K562 (cell line): ENCODE data around the gene ATRX. TPM values are rescaled to one million over a fixed set of nuclear protein-coding genes. Genes with fewer than 3 reads are reported as not detected.
A peak's percentile ranks its signal among the peaks of the same experiment; 100 is the strongest.

Source experiments
- ATF7 ChIP-seq: fragments of 450-650 bp; IDR thresholded peaks from 2 replicates; pipeline ENCODE4 v1.7.1; 2014; ENCODE audit warnings: mild to moderate bottlenecking, moderate library complexity
- C11orf30 ChIP-seq: fragments of 450-650 bp; IDR thresholded peaks from 2 replicates; pipeline ENCODE4 v1.6.1; 2016; ENCODE audit warnings: low read depth, mild to moderate bottlenecking
- CHD2 ChIP-seq: IDR thresholded peaks from 2 replicates; pipeline ENCODE4 v1.6.1; 2011; ENCODE audit warnings: low read depth, low read length
- E2F3 ChIP-seq: fragments of 250-450 bp; sonication (Bioruptor Pico); IDR thresholded peaks from 2 replicates; pipeline ENCODE4 v1.4.0; 2020; ENCODE audit warnings: mild to moderate bottlenecking
- GATAD2A ChIP-seq: fragments of 450-650 bp; IDR thresholded peaks from 2 replicates; pipeline ENCODE4 v1.6.1; 2017
- GATAD2B ChIP-seq: fragments of 450-650 bp; IDR thresholded peaks from 2 replicates; pipeline ENCODE4 v1.6.1; 2017; ENCODE audit warnings: mild to moderate bottlenecking, borderline replicate concordance
- KDM2B ChIP-seq: fragments of 250-450 bp; sonication (Bioruptor Pico); IDR thresholded peaks from 2 replicates; pipeline ENCODE4 v1.8.0; 2021; ENCODE audit warnings: mild to moderate bottlenecking, moderate library complexity
- KLF13 ChIP-seq: fragments of 450-650 bp; IDR thresholded peaks from 2 replicates; pipeline ENCODE4 v1.6.1; 2016; ENCODE audit warnings: missing genetic modification characterization, low read depth, mild to moderate bottlenecking, missing compliant biosample characterization, moderate library complexity, borderline replicate concordance
- NFXL1 ChIP-seq: fragments of 450-650 bp; formaldehyde crosslinking; IDR thresholded peaks from 2 replicates; pipeline ENCODE4 v1.4.0; 2021; ENCODE audit warnings: mild to moderate bottlenecking
- PCBP1 ChIP-seq: fragments of 200-400 bp; formaldehyde crosslinking; IDR thresholded peaks from 2 replicates; pipeline ENCODE4 v1.6.1; 2018; ENCODE audit warnings: mild to moderate bottlenecking, low read depth, low read length; ENCODE audit not compliant: poor library complexity, severe bottlenecking
- PHF20 ChIP-seq: fragments of 450-650 bp; IDR thresholded peaks from 2 replicates; pipeline ENCODE4 v1.6.1; 2018; ENCODE audit not compliant: partially characterized antibody
- POLR2G ChIP-seq: fragments of 200-400 bp; formaldehyde crosslinking; IDR thresholded peaks from 2 replicates; pipeline ENCODE4 v1.6.1; 2017; ENCODE audit warnings: low read depth, mild to moderate bottlenecking, antibody characterized with exemption, low read length, moderate library complexity
- PTTG1 ChIP-seq: fragments of 450-650 bp; IDR thresholded peaks from 2 replicates; pipeline ENCODE4 v1.6.1; 2016; ENCODE audit warnings: low read depth, mild to moderate bottlenecking, missing genetic modification characterization, missing compliant biosample characterization
- RBFOX2 ChIP-seq: fragments of 200-400 bp; formaldehyde crosslinking; IDR thresholded peaks from 2 replicates; pipeline ENCODE4 v1.6.1; 2017; ENCODE audit warnings: low read depth, mild to moderate bottlenecking, low read length, moderate library complexity
- REST ChIP-seq, 2 experiments: fragments of 450-650 bp; formaldehyde crosslinking in 1 of 2; IDR thresholded peaks; 2 replicates each; pipeline versions ENCODE4 v1.4.0 to v1.6.1; 2014 to 2020; ENCODE audit warnings: mild to moderate bottlenecking in 2 of 2, borderline replicate concordance in 1 of 2, low read depth in 1 of 2
- RFX1 ChIP-seq: fragments of 450-650 bp; IDR thresholded peaks from 2 replicates; pipeline ENCODE4 v1.6.1; 2016; ENCODE audit warnings: mild to moderate bottlenecking, moderate library complexity
- SIN3B ChIP-seq: fragments of 450-650 bp; IDR thresholded peaks from 2 replicates; pipeline ENCODE4 v1.6.1; 2017; ENCODE audit warnings: low read depth, mild to moderate bottlenecking, moderate library complexity
- STAG1 ChIP-seq: sonication (generic); formaldehyde crosslinking; IDR thresholded peaks from 2 replicates; pipeline ENCODE4 v1.5.0; 2020; ENCODE audit warnings: missing genetic modification reagents, borderline replicate concordance
- TAF9B ChIP-seq: fragments of 450-650 bp; IDR thresholded peaks from 2 replicates; pipeline ENCODE4 v1.6.1; 2018; ENCODE audit warnings: mild to moderate bottlenecking; ENCODE audit not compliant: partially characterized antibody
- TBP ChIP-seq: optimal IDR thresholded peaks from 2 replicates; pipeline ENCODE3; 2011; ENCODE audit warnings: low read depth, low read length, improper control_type of control experiment
- ZNF511 ChIP-seq: sonication (generic); formaldehyde crosslinking; IDR thresholded peaks from 2 replicates; pipeline ENCODE4 v1.8.0; 2022; ENCODE audit warnings: mild to moderate bottlenecking, missing genetic modification reagents
- polyA plus RNA-seq, 8 experiments: library from polyadenylated mRNA; depleted of rRNA in 4 of 8; stranded (reverse) in 5 of 8; unstranded in 3 of 8; fragments of >200 nt; fragmentation: Nextera tagmentation in 2 of 8; fragmentation: Illumina TruSeq in 1 of 8; extraction: Ambion mirVana in 2 of 8; extraction: Trizol in 1 of 8; gene quantifications; 2 replicates each; pipeline versions ENCODE4 v1.2.1 to v1.2.3, GENCODE V29; 2011 to 2014; ENCODE audit warnings: inconsistent platforms in 1 of 8, missing spikeins in 1 of 8
- total RNA-seq, 7 experiments: library from RNA; depleted of rRNA in 6 of 7; stranded (reverse); fragments of >200 nt in 6 of 7; fragmentation: Illumina TruSeq in 2 of 7; extraction: Trizol in 2 of 7; gene quantifications; 2 replicates each; pipeline versions ENCODE4 v1.2.1 to v1.2.3, GENCODE V29; 2011 to 2021; ENCODE audit warnings: low replicate concordance in 1 of 7

ATRX gene
- total and polyA plus RNA-seq, 9 of the 15 experiments (the other 6 are each of a cell fraction or from before 2014, with no cell fraction given): 7.7 to 23.1 (median 20.2) TPM

- TF ChIP-seq PHF20 (no peak), NFXL1 (CRISPR knock-in tag) (no peak), TAF9B (peak; percentile 81), STAG1 (CRISPR knock-in tag) (no peak), KDM2B (CRISPR knock-in tag) (no peak), POLR2G (peak; percentile 91), PCBP1 (no peak), REST (IDR thresholded peaks at IDR 0.05; ENCODE audit: borderline replicate concordance) (no peak), REST (CRISPR knock-in tag; IDR thresholded peaks at IDR 0.05; ENCODE audit: low read depth) (no peak), ZNF511 (CRISPR knock-in tag) (peak; percentile 31; the same call in 1 of the 2 replicates), C11orf30 (no peak), ATF7 (peak; percentile 33; the same call in 1 of the 2 replicates), GATAD2A (no peak), RBFOX2 (peak; percentile 91), KLF13 (tag) (no peak), CHD2 (no peak), E2F3 (CRISPR knock-in tag) (no peak), GATAD2B (no peak), PTTG1 (tag) (no peak), SIN3B (no peak), RFX1 (peak; percentile 40; the same call in 1 of the 2 replicates), TBP (peak; percentile 77)
Measured at GRCh38 chrX:77785486-77786364, at the start of gene ATRX (continued).
